Left lung (tissue), 10 donors: ENCODE data around the gene ACTBL2. TPM values are rescaled to one million over a fixed set of nuclear protein-coding genes. Genes with fewer than 3 reads are reported as not detected.

Experiments used
- ATAC-seq: fragments of 200-7000 bp; cut with Tn5 transposase; one replicate; pipeline ENCODE4 v1.9.1; 2020; ENCODE audit warnings: moderate library complexity
- DNase-seq, 4 donors: peaks; one replicate each; pipeline ENCODE4 v3.0.0-alpha.2; 2013 to 2020
- H3K27ac ChIP-seq, 2 donors: fragments of 200-600 bp; sonication (generic) in 1 of 2; one replicate each; pipeline versions ENCODE4 v1.5.0 to v1.8.0; 2020 to 2021
- H3K27me3 ChIP-seq, 2 donors: fragments of 200-600 bp; sonication (generic) in 1 of 2; one replicate each; pipeline versions ENCODE4 v1.5.0 to v1.8.0; 2020 to 2021
- H3K36me3 ChIP-seq, 2 donors: fragments of 200-600 bp; sonication (generic) in 1 of 2; one replicate each; pipeline versions ENCODE4 v1.5.0 to v1.8.0; 2020 to 2021
- H3K4me1 ChIP-seq, 2 donors: fragments of 200-600 bp; one replicate each; pipeline ENCODE4 v1.8.0; 2021
- H3K4me3 ChIP-seq, 2 donors: fragments of 200-600 bp; sonication (generic) in 1 of 2; one replicate each; pipeline versions ENCODE4 v1.5.0 to v1.8.0; 2020 to 2021; ENCODE audit warnings: mild to moderate bottlenecking in 1 of 2
- H3K9me3 ChIP-seq, 2 donors: fragments of 200-600 bp; sonication (generic) in 1 of 2; one replicate each; pipeline versions ENCODE4 v1.5.0 to v1.8.0; 2020 to 2021
- intact Hi-C, 2 donors: fragments of 100-400 bp; cut with DNase I; formaldehyde crosslinking; loops; one replicate each; pipeline versions ENCODE4 v1.11.2 to v1.14.2; 2022
- polyA plus RNA-seq, 6 donors: library from polyadenylated mRNA; unstranded; fragments of 120-200 nt; gene quantifications; one replicate each; pipeline ENCODE4 v1.2.1, GENCODE V29; 2013; ENCODE audit not compliant: insufficient read length in 6 of 6
- total RNA-seq, 2 donors: library from RNA; stranded (reverse); fragmentation: NEBNext Ultra II Directional; extraction: Animal tissue kit (Norgen Biotek cat#: 25700); gene quantifications; one replicate each; pipeline ENCODE4 v1.2.1, GENCODE V29; 2021
- TF ChIP-seq, protein P1 (sequence below), 2 donors: fragments of 200-600 bp; sonication (generic) in 1 of 2; IDR thresholded peaks; one replicate each; pipeline versions ENCODE4 v1.5.0 to v1.8.0; 2021; ENCODE audit warnings: antibody characterized with exemption in 2 of 2
- donor health status: DM: no; HTN: yes; CAD: no.
- donor health status: DM: no; HTN: no; CAD: no.

The ACTBL2 gene
- total and polyA plus RNA-seq, 8 donors, result 0.16 to 0.29 TPM; not detected in 6

DNA sequence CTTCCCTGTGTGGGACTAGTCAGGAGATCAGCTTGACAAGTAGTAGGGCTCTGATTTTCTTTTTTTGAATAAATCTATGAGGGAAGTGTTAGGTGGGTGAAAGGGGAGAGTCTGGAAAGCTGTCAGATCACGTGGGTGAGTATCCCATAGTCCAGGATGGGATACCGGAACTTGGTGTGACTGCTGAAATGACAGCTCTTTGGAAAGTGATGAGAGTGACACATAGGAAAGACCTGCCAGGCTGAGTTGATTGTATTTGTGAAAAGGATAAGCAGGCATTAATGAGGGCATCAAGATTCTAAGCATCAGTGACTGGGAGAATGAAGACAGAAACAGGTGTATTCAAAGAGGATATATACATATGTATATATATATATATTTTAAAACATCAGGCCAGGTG is 35.6 kb downstream of the ACTBL2 start:
- H3K27ac ChIP-seq, result no peak overlapping the region
- no peak overlapping the region for H3K4me3 ChIP-seq
- DNase-seq, result no peak
- TF ChIP-seq, protein P1, sequence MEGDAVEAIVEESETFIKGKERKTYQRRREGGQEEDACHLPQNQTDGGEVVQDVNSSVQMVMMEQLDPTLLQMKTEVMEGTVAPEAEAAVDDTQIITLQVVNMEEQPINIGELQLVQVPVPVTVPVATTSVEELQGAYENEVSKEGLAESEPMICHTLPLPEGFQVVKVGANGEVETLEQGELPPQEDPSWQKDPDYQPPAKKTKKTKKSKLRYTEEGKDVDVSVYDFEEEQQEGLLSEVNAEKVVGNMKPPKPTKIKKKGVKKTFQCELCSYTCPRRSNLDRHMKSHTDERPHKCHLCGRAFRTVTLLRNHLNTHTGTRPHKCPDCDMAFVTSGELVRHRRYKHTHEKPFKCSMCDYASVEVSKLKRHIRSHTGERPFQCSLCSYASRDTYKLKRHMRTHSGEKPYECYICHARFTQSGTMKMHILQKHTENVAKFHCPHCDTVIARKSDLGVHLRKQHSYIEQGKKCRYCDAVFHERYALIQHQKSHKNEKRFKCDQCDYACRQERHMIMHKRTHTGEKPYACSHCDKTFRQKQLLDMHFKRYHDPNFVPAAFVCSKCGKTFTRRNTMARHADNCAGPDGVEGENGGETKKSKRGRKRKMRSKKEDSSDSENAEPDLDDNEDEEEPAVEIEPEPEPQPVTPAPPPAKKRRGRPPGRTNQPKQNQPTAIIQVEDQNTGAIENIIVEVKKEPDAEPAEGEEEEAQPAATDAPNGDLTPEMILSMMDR (IDR thresholded peaks at IDR 0.05), result no peak
- no peaks in the 10 kb centered on the region for H3K9me3 ChIP-seq
- no peak for ATAC-seq
- H3K27me3 ChIP-seq, result no peaks in the 10 kb centered on the region
- H3K36me3 ChIP-seq, result no peaks in the 10 kb centered on the region
- intact Hi-C loops, result no loop called here
- no peaks in the 10 kb centered on the region for H3K4me1 ChIP-seq

- H3K36me3 ChIP-seq, result no peaks in the 10 kb centered on the region
- intact Hi-C loops, result no loop called here
- H3K27ac ChIP-seq, result no peak overlapping the region
- TF ChIP-seq, protein P1 (IDR thresholded peaks at IDR 0.05), result no peak
- peaks cover 0 to 5% of the 10 kb centered on the region in 2 donors for H3K4me1 ChIP-seq
- DNase-seq (no peak), ATAC-seq (no peak)
- no peak overlapping the region for H3K4me3 ChIP-seq
- no peaks in the 10 kb centered on the region for H3K9me3 ChIP-seq
- H3K27me3 ChIP-seq, result no peaks in the 10 kb centered on the region
These were observed 36.9 kb downstream of the ACTBL2 start for GRCh38 chr5:57445705-57446037.

GRCh38 chr5:57445006-57445704 is 37.5 kb downstream of the ACTBL2 start:
- ATAC-seq (no peak), DNase-seq (no peak)
- Histone ChIP-seq H3K4me3 (no peak overlapping the region), H3K27ac (no peak overlapping the region), H3K9me3 (no peaks in the 10 kb centered on the region), H3K27me3 (no peaks in the 10 kb centered on the region), H3K36me3 (no peaks in the 10 kb centered on the region), H3K4me1 (peaks cover 0 to 5% of the 10 kb centered on the region in 2 donors)
- TF ChIP-seq, protein P1 (IDR thresholded peaks at IDR 0.05), result no peak
- intact Hi-C loops, result no loop called here

DNA sequence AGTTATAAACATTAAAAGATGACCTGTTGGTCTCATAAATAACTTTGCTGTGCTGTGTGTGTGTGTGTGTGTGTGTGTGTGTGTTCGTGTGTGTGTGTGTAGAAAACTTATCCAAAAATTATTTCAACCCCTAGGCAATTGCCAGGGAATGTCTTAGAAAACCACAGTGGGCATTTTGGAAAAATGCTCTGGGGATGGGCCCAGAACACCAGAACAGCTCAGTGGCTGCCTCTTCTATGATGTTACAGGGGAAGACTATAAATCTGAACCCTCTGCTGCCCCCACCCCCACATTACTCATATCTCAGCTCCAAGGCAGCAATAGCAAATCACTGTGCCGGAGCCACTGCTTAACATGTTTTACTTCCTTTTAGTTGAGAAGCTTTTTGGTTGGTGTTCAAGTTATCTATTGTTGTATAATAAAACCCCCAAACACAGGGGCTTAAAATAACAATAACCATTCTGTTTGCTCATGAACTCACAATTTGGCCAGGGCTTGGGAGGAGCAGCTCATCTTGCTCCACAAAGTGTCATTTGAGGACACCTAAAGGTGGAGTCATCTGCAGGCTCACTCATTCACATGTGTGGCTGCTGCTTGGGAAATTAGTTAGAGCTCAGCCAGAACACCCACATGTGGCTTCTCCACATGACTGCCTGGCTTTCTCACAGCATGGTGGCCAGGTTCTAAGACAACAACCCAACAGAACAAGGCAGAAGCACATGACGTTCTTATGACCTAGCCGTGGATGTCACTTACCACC is 40.4 kb downstream of the ACTBL2 start:
- TF ChIP-seq, protein P1 (IDR thresholded peaks at IDR 0.05), result no peak
- ATAC-seq, result peak; percentile 64
- no peak overlapping the region for H3K27ac ChIP-seq

GRCh38 chr5:57441557-57441956 is 41.1 kb downstream of the ACTBL2 start:
- Histone ChIP-seq H3K4me3 (no peak overlapping the region), H3K27me3 (no peaks in the 10 kb centered on the region), H3K36me3 (no peaks in the 10 kb centered on the region), H3K4me1 (peaks cover 0 to 5% of the 10 kb centered on the region in 2 donors), H3K9me3 (no peaks in the 10 kb centered on the region), H3K27ac (no peak overlapping the region)
- peak; percentile 69 for ATAC-seq
- intact Hi-C loops, result no loop called here
- DNase-seq, result peak in 1 of 4 donors; percentile 45
- TF ChIP-seq, protein P1 (IDR thresholded peaks at IDR 0.05), result no peak

More for the DNA sequence above, 40.4 kb downstream of the ACTBL2 start:
- no peak overlapping the region for H3K4me3 ChIP-seq
- no peaks in the 10 kb centered on the region for H3K27me3 ChIP-seq
- no peak for DNase-seq
- H3K36me3 ChIP-seq, result no peaks in the 10 kb centered on the region
- no peaks in the 10 kb centered on the region for H3K9me3 ChIP-seq
- intact Hi-C loops, result no loop called here
- peaks cover 0 to 5% of the 10 kb centered on the region in 2 donors for H3K4me1 ChIP-seq
